HCT116 (cell line): ENCODE measurements around the gene SPEM1. TPM values are rescaled to one million over a fixed set of nuclear protein-coding genes. Genes with fewer than 3 reads are reported as not detected.

ENCODE experiments used
- ATAC-seq: fragments of 200-7000 bp; cut with Tn5 transposase; 2 replicates; pipeline ENCODE4 v1.9.1; 2020; ENCODE audit warnings: mild to moderate bottlenecking, moderate library complexity
- BruUV-seq: library from RNA; stranded (reverse); fragments of 400-500 nt; replicated peaks from 2 replicates; lab custom pipeline; 2021; lab: Mats Ljungman, UMichigan
- CTCF ChIA-PET: fragments of 300-600 bp; sonication (Branson Sonifier 250); formaldehyde crosslinking; loops from one replicate; lab custom pipeline; 2021; ENCODE audit warnings: antibody characterized with exemption; lab: Charles Lee
- POLR2A ChIA-PET: fragments of 300-600, 350-600 bp; sonication (Branson Sonifier 250); formaldehyde crosslinking; loops from one replicate; lab custom pipeline; 2021; ENCODE audit warnings: antibody characterized with exemption; lab: Charles Lee
- RAD21 ChIA-PET, 2 experiments: fragments of 300-600 bp; sonication (Branson Sonifier 250); formaldehyde crosslinking; loops; one replicate each; lab custom pipeline; 2023; ENCODE audit warnings: low total read pairs in 2 of 2; ENCODE audit not compliant: uncharacterized antibody in 2 of 2, unreplicated experiment in 2 of 2, low non-redundant PET in 1 of 2; lab: Charles Lee
- DNase-seq: peaks from one replicate; pipeline ENCODE4 v3.0.0-alpha.2; 2010; ENCODE audit warnings: low read depth, low spot score
- H2AFZ ChIP-seq: fragments of 200-600 bp; shearing (Covaris generic), sonication (generic); 2 replicates; pipeline ENCODE4 v1.6.1; 2017; ENCODE audit warnings: low read depth, mixed run types, mixed read lengths, antibody characterized with exemption, low read length; ENCODE audit not compliant: poor library complexity, severe bottlenecking
- H3K27ac ChIP-seq: 2 replicates; pipeline ENCODE4 v1.5.1; 2012; ENCODE audit warnings: low read depth, low read length
- H3K27me3 ChIP-seq: fragments of 200-600 bp; sonication (generic); 2 replicates; pipeline ENCODE4 v1.6.1; 2016; ENCODE audit warnings: mixed run types, low read length, mixed read lengths; ENCODE audit not compliant: insufficient read depth
- H3K36me3 ChIP-seq, 2 experiments: fragments of 200-500 bp in 1 of 2; fragments of 200-600 bp in 1 of 2; sonication (Bioruptor generic) in 1 of 2; sonication (generic) in 1 of 2; 2 replicates each; pipeline versions ENCODE4 v1.5.1 to v1.6.1; 2014 to 2016; ENCODE audit warnings: low read length in 2 of 2, inconsistent platforms in 1 of 2, mixed read lengths in 1 of 2, mixed run types in 1 of 2; ENCODE audit not compliant: insufficient read depth in 2 of 2, control insufficient read depth in 1 of 2
- H3K4me1 ChIP-seq, 2 experiments: fragments of 200-600 bp in 1 of 2; sonication (generic) in 1 of 2; 2 replicates each; pipeline versions ENCODE4 v1.5.1 to v1.6.1; 2012 to 2017; ENCODE audit warnings: low read length in 2 of 2, inconsistent platforms in 1 of 2, mild to moderate bottlenecking in 1 of 2, mixed read lengths in 1 of 2, mixed run types in 1 of 2, moderate library complexity in 1 of 2; ENCODE audit not compliant: insufficient read depth in 2 of 2, control insufficient read depth in 1 of 2
- H3K4me2 ChIP-seq: fragments of 200-600 bp; sonication (generic); 2 replicates; pipeline ENCODE4 v1.6.1; 2017; ENCODE audit warnings: mixed run types, low read length, mixed read lengths
- H3K4me3 ChIP-seq, 2 experiments: fragments of 200-600 bp in 1 of 2; sonication (generic) in 1 of 2; replicated peaks in 1 of 2; 2 replicates each; pipeline ENCODE4 v1.5.1; 2011 to 2016; ENCODE audit warnings: low read length in 2 of 2, control low read depth in 1 of 2, low read depth in 1 of 2, mild to moderate bottlenecking in 1 of 2, mixed read lengths in 1 of 2, mixed run types in 1 of 2
- H3K79me2 ChIP-seq: fragments of 200-600 bp; sonication (generic); 2 replicates; pipeline ENCODE4 v1.6.1; 2017; ENCODE audit warnings: mild to moderate bottlenecking, mixed run types, low read length, moderate library complexity, mixed read lengths; ENCODE audit not compliant: insufficient read depth
- H3K9ac ChIP-seq: fragments of 200-600 bp; sonication (generic); 2 replicates; pipeline ENCODE4 v1.6.1; 2016; ENCODE audit warnings: low read length, mixed read lengths
- H3K9me2 ChIP-seq: fragments of 200-600 bp; sonication (generic), shearing (Covaris generic); 2 replicates; pipeline ENCODE4 v1.6.1; 2017; ENCODE audit warnings: mixed run types, mild to moderate bottlenecking, moderate library complexity; ENCODE audit not compliant: insufficient read depth
- H3K9me3 ChIP-seq, 2 experiments: fragments of 200-500 bp in 1 of 2; fragments of 200-600 bp in 1 of 2; sonication (Bioruptor generic) in 1 of 2; sonication (generic) in 1 of 2; 2 replicates each; pipeline ENCODE4 v1.6.1; 2014 to 2017; ENCODE audit warnings: low read length in 2 of 2, mixed read lengths in 2 of 2, inconsistent platforms in 1 of 2, low read depth in 1 of 2, mild to moderate bottlenecking in 1 of 2, mixed run types in 1 of 2, moderate library complexity in 1 of 2; ENCODE audit not compliant: control insufficient read depth in 1 of 2, insufficient read depth in 1 of 2
- H4K20me1 ChIP-seq: fragments of 200-600 bp; sonication (generic), shearing (Covaris generic); 2 replicates; pipeline ENCODE4 v1.6.1; 2017; ENCODE audit warnings: mixed run types, mild to moderate bottlenecking, moderate library complexity; ENCODE audit not compliant: insufficient read depth
- CEBPB ChIP-seq: IDR thresholded peaks from 2 replicates; pipeline ENCODE4 v1.6.1; 2012; ENCODE audit warnings: low read depth
- EGR1 ChIP-seq: IDR thresholded peaks from 2 replicates; pipeline ENCODE4 v1.6.1; 2012; ENCODE audit warnings: low read depth
- EZH2 ChIP-seq: fragments of 200-600 bp; sonication (generic); IDR thresholded peaks from 2 replicates; pipeline ENCODE4 v1.6.1; 2017; ENCODE audit warnings: antibody characterized with exemption, mixed run types
- JUND ChIP-seq: IDR thresholded peaks from 2 replicates; pipeline ENCODE4 v1.6.1; 2012
- POLR2A ChIP-seq: IDR thresholded peaks from 2 replicates; pipeline ENCODE4 v1.7.0; 2011; ENCODE audit warnings: borderline replicate concordance; ENCODE audit not compliant: insufficient read depth, insufficient read length; ENCODE audit errors: extremely low read depth
- SRF ChIP-seq: IDR thresholded peaks from 2 replicates; pipeline ENCODE4 v1.6.1; 2012; ENCODE audit warnings: low read depth
- TCF7L2 ChIP-seq: IDR thresholded peaks from 2 replicates; pipeline ENCODE4 v1.7.0; 2011; ENCODE audit warnings: borderline replicate concordance, inconsistent platforms; ENCODE audit not compliant: insufficient read depth, insufficient read length; ENCODE audit errors: extremely low read depth
- YY1 ChIP-seq: IDR thresholded peaks from 2 replicates; pipeline ENCODE4 v1.6.1; 2011; ENCODE audit warnings: low read length, low read depth, moderate library complexity, mild to moderate bottlenecking; ENCODE audit not compliant: insufficient replicate concordance; ENCODE audit errors: extremely low read depth
- ZFX ChIP-seq: fragments of 450-650 bp; IDR thresholded peaks from 2 replicates; pipeline ENCODE4 v1.6.1; 2017
- intact Hi-C: fragments of 100-400 bp; cut with micrococcal nuclease; formaldehyde crosslinking; loops from 2 replicates; pipeline ENCODE4 v1.10.0; 2022
- total RNA-seq: library from RNA; stranded (reverse); gene quantifications from one replicate; pipeline ENCODE4 v1.2.1, GENCODE V29; 2021; ENCODE audit not compliant: unreplicated experiment
- TF ChIP-seq, protein P1 (sequence below): IDR thresholded peaks from 2 replicates; pipeline ENCODE4 v1.6.1; 2012; ENCODE audit warnings: low read depth
- TF ChIP-seq, protein P2 (sequence below), 3 experiments: fragments of 200-600 bp in 1 of 3; sonication (generic) in 1 of 3; IDR thresholded peaks in 2 of 3; conservative IDR thresholded peaks in 1 of 3; 2 replicates each; pipeline ENCODE4 v1.5.1; 2012 to 2017; ENCODE audit warnings: low read depth in 2 of 3, low read length in 2 of 3, antibody characterized with exemption in 1 of 3, borderline replicate concordance in 1 of 3, control low read depth in 1 of 3, mild to moderate bottlenecking in 1 of 3, mixed read lengths in 1 of 3, mixed run types in 1 of 3, moderate library complexity in 1 of 3; ENCODE audit not compliant: insufficient read depth in 1 of 3
- TF ChIP-seq, protein P3 (sequence below): IDR thresholded peaks from 2 replicates; pipeline ENCODE4 v1.6.1; 2012

SPEM1 gene
- total RNA-seq, 1 experiment from 2014 or later: 0.32 TPM

DNA sequence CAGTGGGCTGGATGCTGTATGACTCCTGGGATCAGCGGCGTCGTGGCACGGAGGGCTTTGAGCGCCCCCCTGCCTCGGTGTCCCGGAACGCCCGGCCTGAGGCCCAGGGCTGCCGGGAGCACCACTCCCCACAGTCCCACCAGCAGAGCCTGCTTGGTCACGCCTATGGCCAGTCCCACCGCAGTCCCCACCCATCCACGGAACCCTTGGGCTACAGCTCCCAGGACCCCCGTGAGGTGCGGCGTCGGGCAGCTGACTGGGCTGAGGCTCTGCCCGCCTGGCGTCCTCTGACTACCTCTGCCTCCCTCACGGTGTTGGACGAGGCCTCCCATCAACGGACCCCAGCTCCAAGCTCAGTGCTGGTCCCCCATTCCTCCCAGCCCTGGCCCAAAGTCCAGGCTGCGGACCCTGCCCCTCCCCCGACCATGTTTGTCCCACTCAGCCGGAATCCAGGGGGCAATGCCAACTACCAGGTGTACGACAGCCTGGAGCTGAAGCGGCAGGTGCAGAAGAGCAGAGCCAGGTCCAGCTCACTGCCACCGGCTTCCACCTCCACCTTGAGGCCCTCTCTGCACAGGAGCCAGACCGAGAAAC is 6.9 kb downstream of the SPEM1 start:
- ATAC-seq (no peak), DNase-seq (no peak)
- Histone ChIP-seq H2AFZ (no peak overlapping the region), H3K9ac (no peak overlapping the region), H3K27ac (no peak overlapping the region), H4K20me1 (no peaks in the 10 kb centered on the region), H3K36me3 (no peaks in the 10 kb centered on the region), H3K27me3 (no peaks in the 10 kb centered on the region), H3K9me3 (no peaks in the 10 kb centered on the region), H3K9me2 (no peaks in the 10 kb centered on the region), H3K4me2 (no peak overlapping the region), H3K4me3 (no peak overlapping the region), H3K79me2 (no peaks in the 10 kb centered on the region), H3K4me1 (no peaks in the 10 kb centered on the region)
- intact Hi-C loops: no loop called here
- no TSS peak for BruUV-seq
- RAD21 ChIA-PET: no interaction called here
- TF ChIP-seq JUND: no peak
- POLR2A ChIA-PET: no interaction called here
- CTCF ChIA-PET: no interaction called here

DNA sequence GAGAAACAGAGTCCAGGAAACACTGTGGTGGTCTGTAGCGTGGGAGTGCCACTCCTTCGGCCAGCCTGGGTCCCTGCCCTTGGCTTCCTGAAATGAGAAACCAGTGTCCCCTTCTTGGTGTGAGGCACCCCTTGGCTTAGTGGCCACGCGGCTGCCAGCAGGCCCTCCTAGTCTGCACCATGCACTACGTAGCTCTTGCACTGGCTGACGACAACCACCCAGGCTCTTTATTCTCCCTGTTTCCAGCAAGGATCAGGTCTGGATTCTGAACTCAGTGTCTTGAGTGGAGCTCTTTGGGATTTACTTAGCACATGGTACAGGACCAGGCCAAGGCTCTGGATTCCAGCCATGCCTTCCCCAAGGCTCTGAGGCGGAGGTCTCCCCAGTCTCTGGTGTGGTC is 7.4 kb downstream of the SPEM1 start:
- Histone ChIP-seq H3K9me3 (no peaks in the 10 kb centered on the region; a peak in 1 of 4 replicates), H3K4me2 (no peak overlapping the region), H3K4me3 (no peak overlapping the region), H3K9ac (no peak overlapping the region), H3K9me2 (no peaks in the 10 kb centered on the region), H3K36me3 (no peaks in the 10 kb centered on the region), H2AFZ (no peak overlapping the region), H3K27me3 (no peaks in the 10 kb centered on the region), H3K27ac (no peak overlapping the region), H4K20me1 (no peaks in the 10 kb centered on the region), H3K4me1 (no peaks in the 10 kb centered on the region), H3K79me2 (no peaks in the 10 kb centered on the region)
- intact Hi-C loops: no loop called here
- POLR2A ChIA-PET: no interaction called here
- DNase-seq (no peak), ATAC-seq (no peak)
- RAD21 ChIA-PET: no interaction called here
- CTCF ChIA-PET: no interaction called here
- no peak for TF ChIP-seq POLR2A
- TF ChIP-seq, protein P1, sequence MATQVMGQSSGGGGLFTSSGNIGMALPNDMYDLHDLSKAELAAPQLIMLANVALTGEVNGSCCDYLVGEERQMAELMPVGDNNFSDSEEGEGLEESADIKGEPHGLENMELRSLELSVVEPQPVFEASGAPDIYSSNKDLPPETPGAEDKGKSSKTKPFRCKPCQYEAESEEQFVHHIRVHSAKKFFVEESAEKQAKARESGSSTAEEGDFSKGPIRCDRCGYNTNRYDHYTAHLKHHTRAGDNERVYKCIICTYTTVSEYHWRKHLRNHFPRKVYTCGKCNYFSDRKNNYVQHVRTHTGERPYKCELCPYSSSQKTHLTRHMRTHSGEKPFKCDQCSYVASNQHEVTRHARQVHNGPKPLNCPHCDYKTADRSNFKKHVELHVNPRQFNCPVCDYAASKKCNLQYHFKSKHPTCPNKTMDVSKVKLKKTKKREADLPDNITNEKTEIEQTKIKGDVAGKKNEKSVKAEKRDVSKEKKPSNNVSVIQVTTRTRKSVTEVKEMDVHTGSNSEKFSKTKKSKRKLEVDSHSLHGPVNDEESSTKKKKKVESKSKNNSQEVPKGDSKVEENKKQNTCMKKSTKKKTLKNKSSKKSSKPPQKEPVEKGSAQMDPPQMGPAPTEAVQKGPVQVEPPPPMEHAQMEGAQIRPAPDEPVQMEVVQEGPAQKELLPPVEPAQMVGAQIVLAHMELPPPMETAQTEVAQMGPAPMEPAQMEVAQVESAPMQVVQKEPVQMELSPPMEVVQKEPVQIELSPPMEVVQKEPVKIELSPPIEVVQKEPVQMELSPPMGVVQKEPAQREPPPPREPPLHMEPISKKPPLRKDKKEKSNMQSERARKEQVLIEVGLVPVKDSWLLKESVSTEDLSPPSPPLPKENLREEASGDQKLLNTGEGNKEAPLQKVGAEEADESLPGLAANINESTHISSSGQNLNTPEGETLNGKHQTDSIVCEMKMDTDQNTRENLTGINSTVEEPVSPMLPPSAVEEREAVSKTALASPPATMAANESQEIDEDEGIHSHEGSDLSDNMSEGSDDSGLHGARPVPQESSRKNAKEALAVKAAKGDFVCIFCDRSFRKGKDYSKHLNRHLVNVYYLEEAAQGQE: no peak
- no peak for TF ChIP-seq YY1
- TF ChIP-seq SRF: no peak
- no peak for TF ChIP-seq CEBPB
- TF ChIP-seq EZH2: no peak
- TF ChIP-seq, protein P2, sequence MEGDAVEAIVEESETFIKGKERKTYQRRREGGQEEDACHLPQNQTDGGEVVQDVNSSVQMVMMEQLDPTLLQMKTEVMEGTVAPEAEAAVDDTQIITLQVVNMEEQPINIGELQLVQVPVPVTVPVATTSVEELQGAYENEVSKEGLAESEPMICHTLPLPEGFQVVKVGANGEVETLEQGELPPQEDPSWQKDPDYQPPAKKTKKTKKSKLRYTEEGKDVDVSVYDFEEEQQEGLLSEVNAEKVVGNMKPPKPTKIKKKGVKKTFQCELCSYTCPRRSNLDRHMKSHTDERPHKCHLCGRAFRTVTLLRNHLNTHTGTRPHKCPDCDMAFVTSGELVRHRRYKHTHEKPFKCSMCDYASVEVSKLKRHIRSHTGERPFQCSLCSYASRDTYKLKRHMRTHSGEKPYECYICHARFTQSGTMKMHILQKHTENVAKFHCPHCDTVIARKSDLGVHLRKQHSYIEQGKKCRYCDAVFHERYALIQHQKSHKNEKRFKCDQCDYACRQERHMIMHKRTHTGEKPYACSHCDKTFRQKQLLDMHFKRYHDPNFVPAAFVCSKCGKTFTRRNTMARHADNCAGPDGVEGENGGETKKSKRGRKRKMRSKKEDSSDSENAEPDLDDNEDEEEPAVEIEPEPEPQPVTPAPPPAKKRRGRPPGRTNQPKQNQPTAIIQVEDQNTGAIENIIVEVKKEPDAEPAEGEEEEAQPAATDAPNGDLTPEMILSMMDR (IDR thresholded peaks at IDR 0.05 in 2 of 3, conservative IDR thresholded peaks at IDR 0.05 in 1 of 3; ENCODE audit: borderline replicate concordance in 1 of 3, insufficient read depth in 1 of 3, low read depth in 2 of 3, low read length in 2 of 3): no peak
- TF ChIP-seq, protein P3, sequence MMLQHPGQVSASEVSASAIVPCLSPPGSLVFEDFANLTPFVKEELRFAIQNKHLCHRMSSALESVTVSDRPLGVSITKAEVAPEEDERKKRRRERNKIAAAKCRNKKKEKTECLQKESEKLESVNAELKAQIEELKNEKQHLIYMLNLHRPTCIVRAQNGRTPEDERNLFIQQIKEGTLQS: no peak
- TF ChIP-seq ZFX: no peak
- no peak for TF ChIP-seq EGR1
- no peak for TF ChIP-seq TCF7L2
- no TSS peak for BruUV-seq
